Heart left ventricle (tissue), 13 donors: Measurements from ENCODE around the gene MICU1.
"Not testable (repeated sequence)": the region's sequence is repeated elsewhere in the genome, so short reads cannot be mapped to it uniquely, and the experiment has no call there.

Experiments
- POLR2A ChIP-seq, 2 donors: fragments of 450-650 bp; IDR thresholded peaks; one replicate each; pipeline ENCODE4 v1.6.1; 2017; ENCODE audit warnings: antibody characterized with exemption in 2 of 2, mild to moderate bottlenecking in 2 of 2, moderate library complexity in 2 of 2
- TF ChIP-seq, protein P1 (sequence below), 12 donors: fragments of 200-600 bp; sonication (generic) in 4 of 12; IDR thresholded peaks; one replicate each; pipeline versions ENCODE4 v1.5.0 to v1.8.0; 2018 to 2022; ENCODE audit warnings: antibody characterized with exemption in 12 of 12, mild to moderate bottlenecking in 5 of 12
- donor health status: ischemic (EF 13 %, LVEDD 7.1; RV severe dilation, severe dysfunction).
- donor health status: DM: no; HTN: yes; CAD: no.
- donor health status: DM: no; HTN: no; CAD: no.
- donor health status: ischemic (EF 25% LVEDD 6.9; RV normal size, moderate dysfunction).
- donor health status: ischemic (EF 25% LVEDD 5.7; RV mildly dilated, moderate dysfunction).
- donor health status: ischemic (EF 35%, LVEDD 5.7; RV mildly dilated, moderate dysfunction).
- donor health status: nonischemic (EF 11% LVEDD 7.7; RV severe dilation, severe dysfunction).
- donor health status: DM: yes; HTN: yes; CAD: no.
- donor health status: PGD.
- donor health status: ischemic (EF 29% LVEDD 5.4; RV normal size, mild dysfunction).
- donor health status: nonischemic (EF 23%, LVEDD 6.1; RV moderate dilation, normal function).

- TF ChIP-seq, protein P1, sequence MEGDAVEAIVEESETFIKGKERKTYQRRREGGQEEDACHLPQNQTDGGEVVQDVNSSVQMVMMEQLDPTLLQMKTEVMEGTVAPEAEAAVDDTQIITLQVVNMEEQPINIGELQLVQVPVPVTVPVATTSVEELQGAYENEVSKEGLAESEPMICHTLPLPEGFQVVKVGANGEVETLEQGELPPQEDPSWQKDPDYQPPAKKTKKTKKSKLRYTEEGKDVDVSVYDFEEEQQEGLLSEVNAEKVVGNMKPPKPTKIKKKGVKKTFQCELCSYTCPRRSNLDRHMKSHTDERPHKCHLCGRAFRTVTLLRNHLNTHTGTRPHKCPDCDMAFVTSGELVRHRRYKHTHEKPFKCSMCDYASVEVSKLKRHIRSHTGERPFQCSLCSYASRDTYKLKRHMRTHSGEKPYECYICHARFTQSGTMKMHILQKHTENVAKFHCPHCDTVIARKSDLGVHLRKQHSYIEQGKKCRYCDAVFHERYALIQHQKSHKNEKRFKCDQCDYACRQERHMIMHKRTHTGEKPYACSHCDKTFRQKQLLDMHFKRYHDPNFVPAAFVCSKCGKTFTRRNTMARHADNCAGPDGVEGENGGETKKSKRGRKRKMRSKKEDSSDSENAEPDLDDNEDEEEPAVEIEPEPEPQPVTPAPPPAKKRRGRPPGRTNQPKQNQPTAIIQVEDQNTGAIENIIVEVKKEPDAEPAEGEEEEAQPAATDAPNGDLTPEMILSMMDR (IDR thresholded peaks at IDR 0.05): not testable (repeated sequence)
- TF ChIP-seq POLR2A (IDR thresholded peaks at IDR 0.05): not testable (repeated sequence)
Observed at GRCh38 chr10:72384982-72385381, 240.9 kb downstream of the MICU1 start.
